Urinary bladder (tissue), 4 donors: Measurements from ENCODE around the gene DGKQ. TPM values are rescaled to one million over a fixed set of nuclear protein-coding genes. Genes with fewer than 3 reads are reported as not detected.
"Not testable (repeated sequence)": the region's sequence is repeated elsewhere in the genome, so short reads cannot be mapped to it uniquely, and the experiment has no call there.

ENCODE experiments used
- DNase-seq: peaks from one replicate; pipeline ENCODE4 v3.0.0-alpha.2; 2015; ENCODE audit errors: extremely low spot score
- H3K27ac ChIP-seq: one replicate; pipeline ENCODE4 v1.5.1; 2013; ENCODE audit warnings: low read depth, mild to moderate bottlenecking, moderate library complexity
- H3K36me3 ChIP-seq: one replicate; pipeline ENCODE4 v1.6.1; 2013; ENCODE audit warnings: mild to moderate bottlenecking, moderate library complexity; ENCODE audit not compliant: insufficient read depth
- H3K4me1 ChIP-seq: one replicate; pipeline ENCODE4 v1.6.1; 2013; ENCODE audit warnings: mild to moderate bottlenecking, moderate library complexity; ENCODE audit not compliant: insufficient read depth
- H3K4me3 ChIP-seq: one replicate; pipeline ENCODE4 v1.5.1; 2013; ENCODE audit warnings: low read depth, low read length
- WGBS: extraction: QIAGEN DNeasy Blood & Tissue Kit; methylation state at CpG from one replicate; pipeline ENCODE4 v1.1.7; 2013; 5-methylcytosine and 5-hydroxymethylcytosine counted together
- polyA plus RNA-seq: library from polyadenylated mRNA; stranded (reverse); fragments of 200-250 nt; gene quantifications from one replicate; pipeline ENCODE4 v1.2.3, GENCODE V29; 2013
- total RNA-seq: library from RNA; depleted of rRNA; stranded (reverse); fragments of >200 nt; gene quantifications from one replicate; pipeline ENCODE4 v1.2.3, GENCODE V29; 2014
- donor health status: healthy with polysubstance abuse.
- donor health status: healthy.

DGKQ gene
- total and polyA plus RNA-seq, 2 donors, result 5.0 to 10.0 TPM

DNA sequence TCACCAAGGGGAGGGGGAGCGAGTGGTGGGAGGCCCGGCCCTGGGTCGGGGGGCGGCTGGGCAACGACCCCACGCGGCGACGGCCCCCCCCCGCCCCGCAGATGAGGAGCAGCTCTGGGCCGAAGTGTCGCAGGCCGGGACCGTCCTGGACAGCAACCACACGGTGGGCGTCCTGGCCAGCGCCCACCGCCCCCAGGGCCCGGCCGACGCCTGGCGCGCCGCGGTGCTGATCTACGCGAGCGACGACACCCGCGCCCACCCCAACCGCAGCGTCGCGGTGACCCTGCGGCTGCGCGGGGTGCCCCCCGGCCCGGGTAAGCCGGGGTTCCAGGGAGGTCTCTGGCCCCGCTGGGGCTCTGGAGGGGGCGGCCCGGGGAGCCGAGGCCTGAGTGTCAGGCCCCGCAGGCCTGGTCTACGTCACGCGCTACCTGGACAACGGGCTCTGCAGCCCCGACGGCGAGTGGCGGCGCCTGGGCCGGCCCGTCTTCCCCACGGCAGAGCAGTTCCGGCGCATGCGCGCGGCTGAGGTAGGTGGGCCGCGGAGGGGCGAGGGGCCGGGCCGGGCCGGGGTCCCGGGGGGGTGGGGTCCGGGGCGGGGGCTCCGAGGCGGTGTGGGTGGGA, 29.4 kb upstream of the DGKQ start:
- Histone ChIP-seq H3K36me3 (no peaks in the 10 kb centered on the region), H3K4me3 (peak overlapping the region; percentile 16), H3K27ac (no peak overlapping the region), H3K4me1 (peaks cover 2% of the 10 kb centered on the region)
- 2% methylated on average over 75 of the region's 75 CpGs for WGBS
- DNase-seq, result no peak

DNA sequence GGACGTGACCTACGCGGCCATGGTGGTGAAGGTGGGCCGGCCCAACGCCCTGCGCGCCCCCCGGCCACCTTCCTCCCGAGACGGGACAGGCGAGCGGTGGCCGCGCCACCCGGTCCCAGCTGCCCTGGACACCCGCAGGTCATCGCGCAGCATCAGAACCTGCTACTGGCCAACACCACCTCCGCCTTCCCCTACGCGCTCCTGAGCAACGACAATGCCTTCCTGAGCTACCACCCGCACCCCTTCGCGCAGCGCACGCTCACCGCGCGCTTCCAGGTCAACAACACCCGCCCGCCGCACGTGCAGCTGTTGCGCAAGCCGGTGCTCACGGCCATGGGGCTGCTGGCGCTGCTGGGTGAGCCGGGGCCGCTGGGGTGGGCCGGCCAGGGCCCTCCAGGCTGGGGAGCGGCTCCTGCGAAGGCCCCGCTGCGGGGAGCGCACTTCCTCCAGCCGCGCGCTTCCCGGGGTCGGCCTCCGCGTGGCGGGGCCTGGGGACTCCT, 28.8 kb upstream of the DGKQ start:
- H3K27ac ChIP-seq, result no peak overlapping the region
- H3K4me1 ChIP-seq, result peaks cover 7% of the 10 kb centered on the region
- H3K4me3 ChIP-seq, result peak overlapping the region; percentile 16
- no peaks in the 10 kb centered on the region for H3K36me3 ChIP-seq
- 3% methylated on average over 54 of the region's 54 CpGs for WGBS
- no peak for DNase-seq

DNA sequence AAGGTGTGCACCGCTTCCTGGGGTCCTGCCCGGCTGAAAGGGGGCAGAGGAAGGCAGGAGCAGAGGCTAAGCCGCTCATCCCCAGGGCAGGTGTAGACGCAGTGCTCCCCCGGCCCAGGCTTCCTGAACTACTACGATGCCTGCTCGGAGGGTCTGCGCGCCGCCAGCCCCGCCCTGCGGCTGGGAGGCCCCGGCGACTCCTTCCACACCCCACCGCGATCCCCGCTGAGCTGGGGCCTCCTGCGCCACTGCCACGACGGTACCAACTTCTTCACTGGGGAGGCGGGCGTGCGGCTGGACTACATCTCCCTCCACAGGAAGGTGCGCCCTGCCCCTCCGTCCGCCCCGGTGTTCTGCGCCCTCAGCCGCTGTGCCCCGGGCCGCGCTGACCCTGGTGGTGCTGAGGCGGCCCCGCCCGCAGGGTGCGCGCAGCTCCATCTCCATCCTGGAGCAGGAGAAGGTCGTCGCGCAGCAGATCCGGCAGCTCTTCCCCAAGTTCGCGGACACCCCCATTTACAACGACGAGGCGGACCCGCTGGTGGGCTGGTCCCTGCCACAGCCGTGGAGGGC, 28.3 kb upstream of the DGKQ start:
- WGBS, result 15% methylated on average over 48 of the region's 48 CpGs
- DNase-seq, result no peak
- H3K27ac ChIP-seq, result no peak overlapping the region
- H3K36me3 ChIP-seq, result no peaks in the 10 kb centered on the region
- peaks cover 7% of the 10 kb centered on the region for H3K4me1 ChIP-seq
- no peak overlapping the region for H3K4me3 ChIP-seq

DNA sequence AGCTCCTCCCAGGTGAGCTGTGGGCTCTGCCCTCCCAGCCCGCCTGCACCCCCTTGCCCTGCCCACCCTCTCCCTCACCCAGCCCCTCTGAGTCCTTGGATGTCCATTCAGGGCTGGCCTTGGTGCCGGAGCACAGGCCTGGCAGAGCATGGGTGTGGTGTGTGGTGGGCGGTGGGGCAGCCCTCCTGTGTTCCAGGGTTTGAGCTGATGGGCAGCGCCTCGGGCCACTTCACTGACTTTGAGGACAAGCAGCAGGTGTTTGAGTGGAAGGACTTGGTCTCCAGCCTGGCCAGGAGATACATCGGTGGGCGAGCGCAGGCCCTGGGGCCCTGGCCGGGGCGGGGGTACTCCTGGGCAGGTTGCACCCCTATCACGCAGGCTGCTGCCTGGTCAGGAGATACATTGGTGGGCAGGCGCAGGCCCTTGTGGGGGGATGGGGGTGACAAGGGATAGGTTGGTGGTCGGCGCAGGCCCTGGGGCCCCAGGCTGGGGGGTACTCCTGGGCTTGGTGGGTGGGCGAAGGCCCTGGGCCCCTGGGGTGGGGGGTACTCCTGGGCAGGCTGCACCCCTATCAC, 27.4 kb upstream of the DGKQ start:
- H3K36me3 ChIP-seq, result no peaks in the 10 kb centered on the region
- 84% methylated on average over 15 of the region's 15 CpGs for WGBS
- no peak for DNase-seq
- no peak overlapping the region for H3K4me3 ChIP-seq
- peaks cover 7% of the 10 kb centered on the region for H3K4me1 ChIP-seq
- H3K27ac ChIP-seq, result no peak overlapping the region

DNA sequence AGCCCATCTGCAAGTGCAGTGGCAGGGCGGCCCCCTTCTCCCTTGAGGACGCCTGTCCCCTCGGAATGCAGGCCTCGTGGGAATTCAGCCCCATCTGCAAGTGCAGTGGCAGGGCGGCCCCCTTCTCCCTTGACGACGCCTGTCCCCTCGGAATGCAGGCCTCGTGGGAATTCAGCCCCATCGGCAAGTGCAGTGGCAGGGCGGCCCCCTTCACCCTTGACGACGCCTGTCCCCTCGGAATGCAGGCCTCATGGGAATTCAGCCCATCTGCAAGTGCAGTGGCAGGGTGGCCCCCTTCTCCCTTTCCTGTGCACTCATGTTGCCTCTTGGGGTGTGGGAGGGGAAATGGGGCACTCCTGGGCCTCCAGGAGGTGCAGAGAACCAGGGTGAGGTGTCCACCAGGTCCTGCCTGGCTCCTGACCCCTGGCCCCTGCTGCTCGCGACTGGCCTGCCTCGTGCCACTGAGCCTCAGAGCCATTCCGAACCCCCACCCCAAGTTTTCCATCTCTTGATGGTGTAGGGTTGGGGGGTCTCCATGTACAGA, 26.6 kb upstream of the DGKQ start:
- WGBS, result 58% methylated on average over 18 of the region's 18 CpGs
- no peak for DNase-seq
- no peaks in the 10 kb centered on the region for H3K36me3 ChIP-seq

DNA sequence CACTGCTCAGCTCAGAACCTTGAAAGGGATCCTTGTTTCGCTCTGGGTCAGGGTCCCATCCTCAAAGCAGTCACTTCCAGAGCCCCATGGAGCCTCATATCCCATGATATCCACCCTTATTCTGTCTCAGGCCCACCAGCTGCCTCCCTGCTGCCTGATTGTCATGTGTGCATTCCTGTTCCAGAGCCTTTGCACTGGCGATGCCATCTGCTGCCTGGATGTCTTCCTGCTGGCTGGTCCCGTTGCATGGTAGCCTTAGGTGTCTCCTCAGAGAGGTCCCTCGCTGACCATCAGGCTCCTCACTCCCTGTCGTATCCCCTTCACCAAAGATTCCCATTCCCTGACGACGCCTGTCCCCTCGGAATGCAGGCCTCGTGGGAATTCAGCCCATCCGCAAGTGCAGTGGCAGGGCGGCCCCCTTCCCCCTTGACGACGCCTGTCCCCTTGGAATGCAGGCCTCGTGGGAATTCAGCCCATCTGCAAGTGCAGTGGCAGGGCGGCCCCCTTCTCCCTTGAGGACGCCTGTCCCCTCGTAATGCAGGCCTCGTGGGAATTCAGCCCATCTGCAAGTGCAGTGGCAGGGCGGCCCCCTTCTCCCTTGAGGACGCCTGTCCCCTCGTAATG, 26.0 kb upstream of the DGKQ start:
- not testable (repeated sequence) for H3K4me1 ChIP-seq, DNase-seq, H3K27ac ChIP-seq, H3K36me3 ChIP-seq, H3K4me3 ChIP-seq
- WGBS, result 45% methylated on average over 16 of the region's 21 CpGs

More for the DNA sequence above, 26.6 kb upstream of the DGKQ start:
- Histone ChIP-seq H3K4me3 (no peak overlapping the region), H3K27ac (no peak overlapping the region), H3K4me1 (peaks cover 7% of the 10 kb centered on the region)

DNA sequence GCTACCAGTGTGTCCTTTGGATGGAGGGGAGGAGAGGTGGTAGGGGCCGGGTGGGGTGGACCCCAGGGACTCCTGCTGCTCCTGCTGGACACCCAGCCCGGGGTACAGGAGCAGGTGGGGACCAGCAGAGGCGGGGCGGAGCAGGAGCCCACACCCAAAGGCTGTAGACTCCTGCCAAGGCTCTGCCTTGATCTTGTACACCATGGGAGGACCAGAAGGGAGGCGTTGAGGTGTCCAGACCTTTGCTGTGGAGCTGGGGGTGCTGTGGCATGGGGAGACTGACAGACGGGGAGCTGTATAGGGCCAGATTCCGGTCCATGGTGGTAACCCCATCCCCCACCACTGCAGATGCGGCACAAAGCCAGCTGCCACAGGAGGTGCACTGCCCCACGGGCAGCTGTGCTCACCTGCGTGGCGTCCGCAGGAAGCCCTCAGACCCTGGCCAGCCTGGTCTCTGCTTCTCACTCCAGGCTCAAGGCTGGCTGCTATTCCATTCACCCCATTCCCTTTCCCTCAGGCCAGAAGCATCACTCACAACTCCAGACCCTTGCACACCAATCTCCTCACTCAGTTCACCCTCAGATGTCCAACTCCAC, 24.8 kb upstream of the DGKQ start:
- H3K4me3 ChIP-seq, result no peak overlapping the region
- no peak overlapping the region for H3K27ac ChIP-seq
- no peak for DNase-seq
- 51% methylated on average over 12 of the region's 12 CpGs for WGBS
- no peaks in the 10 kb centered on the region for H3K36me3 ChIP-seq
- peaks cover 7% of the 10 kb centered on the region for H3K4me1 ChIP-seq

DNA sequence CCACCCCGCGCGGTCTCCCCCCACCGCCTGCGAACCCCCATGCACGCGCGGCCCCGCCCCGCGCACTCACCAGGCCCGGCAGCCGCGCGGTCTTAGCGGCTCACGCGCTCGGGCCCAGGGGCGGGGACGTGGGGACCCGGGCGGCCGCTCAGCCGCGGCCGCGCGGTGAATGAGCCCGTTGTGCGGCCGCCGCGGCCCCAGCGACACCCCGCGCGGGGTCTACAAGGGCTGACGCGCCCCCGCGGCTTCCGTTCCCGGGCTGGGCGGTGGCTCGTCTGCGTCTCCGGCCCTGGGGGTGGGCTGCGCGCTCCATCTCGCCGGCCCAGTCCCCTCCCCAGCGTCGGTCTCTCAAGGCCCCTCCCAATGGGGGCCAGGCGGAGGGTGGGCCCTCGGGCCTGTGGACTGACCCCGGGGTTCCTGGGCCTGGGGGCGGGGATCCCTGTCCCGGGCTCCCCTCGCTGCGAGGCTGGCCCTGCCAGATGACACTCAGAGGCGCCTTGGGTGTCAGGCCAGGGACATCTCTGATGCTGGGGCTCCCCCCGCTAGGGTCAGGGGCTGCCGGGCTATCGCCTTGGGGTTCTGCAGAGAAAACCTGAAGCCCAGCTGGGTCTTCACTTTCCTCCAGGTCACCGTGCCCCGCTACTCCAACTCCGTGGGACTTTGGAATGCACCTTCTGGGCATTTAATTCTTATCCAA, 24.2 kb upstream of the DGKQ start:
- DNase-seq, result no peak
- H3K4me1 ChIP-seq, result peaks cover 6% of the 10 kb centered on the region
- H3K4me3 ChIP-seq, result peak overlapping the region; percentile 4
- H3K27ac ChIP-seq, result no peak overlapping the region
- no peaks in the 10 kb centered on the region for H3K36me3 ChIP-seq
- WGBS, result 2% methylated on average over 68 of the region's 68 CpGs

DNA sequence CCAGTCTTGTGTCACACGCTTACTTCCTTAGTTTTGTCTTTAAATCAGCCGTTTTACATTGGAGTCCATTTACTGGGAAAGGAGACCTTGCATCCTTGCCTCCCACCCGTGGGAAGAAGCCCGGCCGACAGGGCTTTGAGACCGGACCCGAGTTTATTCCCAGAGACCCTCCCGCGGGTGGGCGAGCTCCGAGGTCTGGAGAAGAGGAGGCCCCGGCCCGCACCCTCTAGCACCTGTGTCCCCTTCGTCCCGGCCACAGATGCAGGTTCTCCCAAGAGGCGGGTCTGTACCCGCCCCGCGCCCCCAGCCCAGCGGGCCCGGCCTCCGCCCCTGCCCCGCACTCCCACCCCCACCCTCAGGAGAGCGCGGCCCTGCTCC, 23.6 kb upstream of the DGKQ start:
- peak overlapping the region; percentile 4 for H3K4me3 ChIP-seq
- H3K27ac ChIP-seq, result no peak overlapping the region
- no peak for DNase-seq
- no peaks in the 10 kb centered on the region for H3K36me3 ChIP-seq
- WGBS, result 6% methylated on average over 25 of the region's 25 CpGs
- H3K4me1 ChIP-seq, result peaks cover 5% of the 10 kb centered on the region

DNA sequence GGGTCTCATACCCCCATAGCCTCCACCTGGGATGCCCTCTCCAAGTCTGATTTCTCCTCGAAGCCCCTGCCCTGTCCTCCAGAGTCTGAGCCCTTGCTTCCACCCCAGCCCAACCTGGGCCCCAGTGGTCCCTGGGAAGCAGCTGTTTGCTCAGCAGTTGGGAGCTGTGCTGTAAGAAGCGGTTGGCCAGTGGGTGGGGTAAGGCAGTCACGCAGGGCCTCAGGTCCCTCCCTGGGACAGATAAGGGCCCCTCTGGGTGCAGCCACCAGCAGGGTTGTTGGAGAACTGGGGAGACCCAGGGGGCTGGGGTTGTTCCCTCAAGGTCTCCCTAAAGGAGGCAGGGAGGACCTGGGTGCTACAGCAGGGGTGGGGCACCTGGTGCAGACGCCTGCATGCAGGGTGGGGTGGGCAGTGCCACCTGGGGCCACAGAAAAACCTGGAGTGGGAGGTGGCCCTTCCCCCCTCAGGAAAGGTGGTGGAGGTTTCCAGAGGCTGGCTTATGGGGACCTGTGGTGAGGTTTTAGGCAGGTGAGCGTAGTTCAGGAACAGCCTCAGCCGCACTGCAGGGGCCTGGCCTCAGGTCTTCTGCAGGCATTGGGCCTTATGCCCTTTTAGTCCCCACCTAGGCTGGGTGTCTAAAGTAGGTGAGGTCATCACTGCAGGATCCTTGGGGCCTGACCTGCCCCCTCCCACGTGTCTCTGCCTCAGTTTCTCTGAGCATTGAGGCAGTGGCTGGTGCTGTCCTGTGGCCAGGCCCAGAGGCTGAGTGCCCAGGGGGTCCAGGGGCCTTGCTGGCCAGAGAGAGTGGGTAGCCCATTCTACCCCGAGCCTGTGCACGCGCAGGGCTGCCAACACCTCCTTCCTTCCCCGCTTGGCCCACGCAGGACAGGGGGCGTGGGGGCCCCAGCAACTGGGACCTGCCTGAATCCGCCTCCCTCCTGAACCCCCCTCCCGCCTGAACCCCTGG, 22.9 kb upstream of the DGKQ start:
- no peaks in the 10 kb centered on the region for H3K36me3 ChIP-seq
- DNase-seq, result no peak
- no peak overlapping the region for H3K27ac ChIP-seq
- H3K4me1 ChIP-seq, result peaks cover 5% of the 10 kb centered on the region
- 66% methylated on average over 15 of the region's 15 CpGs for WGBS
- H3K4me3 ChIP-seq, result no peak overlapping the region

DNA sequence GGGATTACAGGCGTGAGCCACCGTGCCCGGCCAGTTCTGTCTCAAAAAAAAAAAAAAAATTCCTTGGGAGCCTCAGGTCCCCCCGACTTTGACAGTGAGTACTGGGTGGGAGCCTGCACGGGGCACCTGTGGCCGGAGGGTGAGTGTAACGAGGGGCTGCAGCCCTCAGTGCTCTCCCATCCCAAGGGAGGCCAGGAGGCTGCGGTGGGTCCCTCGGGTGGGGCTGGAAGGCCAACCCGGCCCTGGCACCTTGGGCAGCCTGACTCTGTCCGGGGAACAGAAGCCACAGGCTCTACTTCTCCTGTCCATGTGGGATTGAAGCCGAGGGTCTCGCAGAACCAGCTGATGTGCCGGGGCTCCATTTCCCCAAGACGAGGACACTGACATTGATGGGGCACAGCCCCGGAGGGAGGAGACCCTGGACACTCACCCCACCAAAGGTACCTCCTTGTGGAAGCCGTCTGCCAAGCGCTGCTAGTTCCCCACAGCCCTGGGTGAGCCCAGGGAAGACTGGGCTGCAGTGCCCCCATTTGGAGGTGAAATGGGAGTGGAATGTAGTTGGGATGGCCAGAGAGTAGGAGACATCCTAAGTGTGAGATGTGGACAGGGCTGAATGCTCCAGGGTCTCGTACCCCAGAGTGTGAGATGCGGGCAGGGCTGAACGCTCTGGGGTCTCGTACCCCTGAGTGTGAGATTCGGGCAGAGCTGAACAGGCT, 22.1 kb upstream of the DGKQ start:
- Histone ChIP-seq H3K27ac (no peak overlapping the region), H3K36me3 (no peaks in the 10 kb centered on the region), H3K4me1 (peaks cover 5% of the 10 kb centered on the region), H3K4me3 (no peak overlapping the region)
- DNase-seq, result no peak
- WGBS, result 90% methylated on average over 23 of the region's 23 CpGs
